NCI-H1436 (cell line): ENCODE results near the gene PDIA2.
"Not testable (repeated sequence)": the region's sequence is repeated elsewhere in the genome, so short reads cannot be mapped to it uniquely, and the experiment has no call there.

Experiments
- DNase-seq: peaks from one replicate; lab custom pipeline; 2025; lab: John Stamatoyannopoulos, UW

The PDIA2 gene

DNA sequence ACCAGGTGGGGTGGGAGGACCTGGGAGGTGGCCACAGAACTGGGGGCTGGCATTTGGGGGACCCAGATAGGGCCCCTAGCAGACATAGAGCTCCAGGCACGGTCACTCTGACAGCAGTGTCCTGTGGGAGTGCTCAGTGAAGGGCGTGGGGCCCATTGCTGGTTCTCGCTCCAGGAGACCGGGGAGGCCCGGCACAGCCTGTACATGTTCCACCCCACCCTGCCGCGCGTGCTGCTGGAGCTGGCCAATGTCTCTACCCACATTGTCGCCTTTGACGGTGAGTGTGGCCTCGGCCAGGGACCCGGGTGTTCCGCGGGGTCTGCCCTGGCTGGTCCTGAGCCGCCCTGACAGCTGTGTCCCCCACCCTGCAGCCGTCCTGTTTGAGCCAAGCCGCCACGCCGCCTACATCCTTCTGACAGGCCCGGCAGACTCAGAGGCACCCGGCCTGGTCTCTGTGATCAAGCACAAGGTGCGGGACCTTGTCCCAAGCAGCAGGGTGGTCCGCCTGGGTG, 18.5 kb upstream of the PDIA2 start:
- DNase-seq, result no peak

DNA sequence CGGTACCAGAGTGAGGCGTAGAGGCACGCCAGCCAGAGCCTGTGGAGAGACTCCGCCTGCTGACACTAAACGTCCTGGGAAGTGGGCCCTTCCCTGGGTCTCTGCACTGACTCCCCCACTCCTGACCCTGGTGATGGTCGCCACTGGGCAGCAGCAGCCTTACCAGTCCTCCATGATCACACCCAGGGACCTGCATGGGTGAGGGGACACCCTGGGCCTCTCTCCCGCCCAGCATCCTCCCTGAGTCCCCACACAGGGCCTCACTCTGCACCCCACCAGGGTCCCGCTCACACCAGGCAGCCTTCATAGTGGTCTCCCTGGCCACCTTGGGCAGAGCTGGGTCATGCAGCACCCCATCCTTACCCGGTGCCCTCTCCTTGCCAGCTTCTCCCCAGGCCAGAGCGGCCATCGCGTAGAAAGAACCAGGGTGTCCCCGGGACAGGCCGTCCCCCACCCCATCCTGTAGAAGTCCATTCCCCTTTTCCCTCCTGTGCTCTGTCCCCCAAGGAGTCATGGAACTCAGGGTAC, 17.9 kb upstream of the PDIA2 start:
- DNase-seq, result no peak

DNA sequence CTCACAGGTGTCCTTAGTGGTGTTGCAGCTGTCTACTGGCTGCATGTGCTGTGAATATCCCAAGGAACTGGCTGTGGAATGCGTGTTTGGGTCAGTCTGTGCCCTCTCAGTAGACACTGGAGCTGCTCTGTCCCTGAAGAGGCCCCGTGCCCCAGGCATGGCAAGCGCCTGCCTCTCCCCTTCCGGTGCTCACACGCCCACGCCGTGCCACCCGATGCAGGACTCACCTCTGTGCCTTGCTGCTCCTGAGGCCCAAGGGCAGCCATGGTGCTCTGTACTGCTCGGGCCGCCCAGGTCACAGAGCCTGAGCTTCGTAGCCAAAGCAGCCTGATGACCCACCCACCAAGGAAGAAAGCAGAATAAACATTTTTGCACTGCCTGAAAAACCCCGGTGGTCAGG, 17.3 kb upstream of the PDIA2 start:
- no peak for DNase-seq

DNA sequence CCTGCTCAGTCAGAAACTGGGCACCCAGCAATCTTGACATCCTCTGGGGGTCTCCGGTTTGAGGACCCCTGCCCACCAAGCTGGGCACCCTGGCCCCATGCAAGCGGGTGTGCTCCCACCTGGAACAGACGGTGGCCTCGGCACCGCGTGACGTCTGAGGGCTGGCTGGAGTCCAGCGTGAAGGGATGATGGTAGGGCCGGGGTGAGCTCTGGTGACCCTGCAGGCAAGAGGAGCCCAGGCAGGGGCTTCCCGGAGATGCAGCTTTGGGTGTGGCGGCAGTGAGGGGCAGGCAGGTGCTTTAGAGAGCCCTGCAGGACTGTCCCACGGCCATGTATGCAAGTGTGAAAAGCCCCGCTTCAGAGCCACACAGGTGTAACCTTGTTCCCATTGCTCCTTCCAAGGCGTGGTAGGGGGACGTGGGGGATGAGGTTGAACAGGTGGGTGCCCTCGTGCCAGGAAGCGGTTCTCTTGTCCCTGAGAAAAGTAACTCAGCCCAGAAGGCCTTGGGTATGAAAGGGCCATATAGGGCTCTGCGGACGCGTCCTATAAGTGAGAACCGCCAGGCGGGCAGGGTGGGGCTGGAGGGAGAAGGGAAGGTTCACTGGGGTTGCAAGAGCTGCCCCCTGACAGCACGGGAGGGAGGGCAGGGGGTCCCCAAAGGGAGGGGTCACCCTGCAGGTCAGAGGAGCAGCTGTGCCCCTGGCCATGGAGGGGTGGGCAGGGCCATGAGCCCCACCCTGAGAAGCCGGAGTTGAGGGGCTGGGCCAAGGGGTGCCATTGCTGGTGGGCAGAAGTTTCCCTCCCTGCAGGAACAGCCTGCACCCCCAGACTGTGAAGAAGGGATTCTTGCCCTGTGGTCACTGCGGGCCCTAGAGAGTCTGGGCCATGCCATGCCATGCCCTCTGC, 16.5 kb upstream of the PDIA2 start:
- DNase-seq, result no peak

DNA sequence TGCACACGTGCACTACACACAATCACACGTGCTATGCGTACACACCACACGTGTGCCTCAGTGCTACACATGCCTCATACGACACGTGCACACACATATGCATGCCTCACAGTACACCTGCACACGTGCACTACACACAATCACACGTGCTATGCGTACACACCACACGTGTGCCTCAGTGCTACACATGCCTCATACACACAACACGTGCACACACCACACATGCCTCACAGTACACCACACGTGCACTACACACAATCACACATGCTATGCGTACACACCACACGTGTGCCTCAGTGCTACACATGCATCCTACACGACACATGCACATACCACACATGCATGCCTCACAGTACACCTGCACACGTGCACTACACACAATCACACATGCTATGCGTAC, 15.4 kb upstream of the PDIA2 start:
- not testable (repeated sequence) for DNase-seq

DNA sequence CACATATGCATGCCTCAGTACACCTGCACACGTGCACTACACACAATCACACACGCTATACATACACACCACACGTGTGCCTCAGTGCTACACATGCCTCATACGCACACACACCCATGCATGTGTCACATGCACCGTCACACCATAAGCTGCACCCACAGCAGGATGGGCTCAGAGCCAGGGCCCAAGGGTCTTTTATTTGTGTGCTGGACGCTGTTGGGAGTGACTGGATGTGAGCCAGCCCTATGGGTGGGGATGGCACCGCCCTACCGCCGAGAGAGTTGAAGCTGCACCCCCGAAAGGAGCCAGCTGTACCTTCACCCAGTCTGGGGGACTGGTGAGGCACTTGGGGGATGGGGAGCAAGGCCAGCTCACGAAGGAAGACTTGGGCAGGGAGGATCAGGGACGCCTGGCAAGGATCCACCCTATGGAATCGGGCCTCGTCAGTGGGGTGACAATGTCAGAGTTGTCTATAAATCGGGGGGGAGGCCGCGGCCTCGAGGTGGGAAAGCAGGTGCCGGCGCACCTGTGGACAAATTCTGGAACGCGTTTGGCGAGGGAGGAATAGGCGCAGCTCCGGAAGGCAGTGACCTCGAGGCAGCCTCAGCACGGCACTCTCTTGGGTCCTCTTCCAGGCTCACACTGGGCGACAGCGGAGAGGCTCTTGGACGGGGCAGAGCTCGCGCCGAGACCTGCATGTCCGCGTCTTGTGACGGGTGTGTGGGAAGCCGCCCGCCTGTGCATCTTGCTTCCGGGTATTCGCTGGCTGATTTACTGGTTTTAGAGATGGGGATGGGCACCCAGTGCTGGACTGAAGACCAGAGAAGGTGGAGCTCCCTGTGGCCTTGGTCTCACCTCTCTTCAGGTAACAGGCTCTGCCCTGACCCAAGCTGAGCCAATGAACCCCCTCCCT, 14.6 kb upstream of the PDIA2 start:
- DNase-seq, result no peak

DNA sequence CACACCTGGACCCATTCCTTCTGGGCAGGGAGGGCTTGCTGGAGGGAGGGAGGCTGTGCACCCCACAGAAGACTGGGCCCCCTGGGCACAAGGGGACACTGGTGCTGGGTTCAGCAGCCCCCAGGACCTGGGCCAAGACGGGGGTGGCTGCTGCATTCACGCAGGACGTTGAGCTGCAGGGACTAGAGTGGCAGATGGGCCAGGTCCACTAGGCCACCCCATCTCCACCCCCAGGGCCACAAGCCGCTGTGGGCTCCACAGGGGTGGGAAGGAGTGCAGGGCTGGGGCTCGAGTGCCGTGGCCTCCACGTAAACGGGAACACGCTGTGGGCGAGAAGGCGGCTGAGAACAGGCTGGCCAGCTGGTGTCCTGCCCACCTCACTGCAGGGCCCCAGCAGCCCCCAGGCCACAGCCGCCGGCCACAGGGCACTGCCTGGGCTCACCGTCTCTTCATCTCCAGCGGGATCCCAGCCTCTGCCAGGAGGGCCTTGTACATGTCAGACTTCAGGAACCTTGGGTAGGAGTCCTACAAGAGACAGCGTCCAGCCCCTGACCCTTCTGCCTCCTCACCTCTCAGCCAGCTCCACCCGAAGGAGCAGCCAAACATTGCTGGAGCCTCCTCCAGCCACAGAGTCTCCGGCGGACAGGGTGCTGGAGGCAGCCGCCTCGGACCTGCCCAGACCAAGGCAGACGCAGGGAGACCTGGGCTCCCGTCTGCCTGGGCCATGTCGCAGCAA, 13.7 kb upstream of the PDIA2 start:
- no peak for DNase-seq

DNA sequence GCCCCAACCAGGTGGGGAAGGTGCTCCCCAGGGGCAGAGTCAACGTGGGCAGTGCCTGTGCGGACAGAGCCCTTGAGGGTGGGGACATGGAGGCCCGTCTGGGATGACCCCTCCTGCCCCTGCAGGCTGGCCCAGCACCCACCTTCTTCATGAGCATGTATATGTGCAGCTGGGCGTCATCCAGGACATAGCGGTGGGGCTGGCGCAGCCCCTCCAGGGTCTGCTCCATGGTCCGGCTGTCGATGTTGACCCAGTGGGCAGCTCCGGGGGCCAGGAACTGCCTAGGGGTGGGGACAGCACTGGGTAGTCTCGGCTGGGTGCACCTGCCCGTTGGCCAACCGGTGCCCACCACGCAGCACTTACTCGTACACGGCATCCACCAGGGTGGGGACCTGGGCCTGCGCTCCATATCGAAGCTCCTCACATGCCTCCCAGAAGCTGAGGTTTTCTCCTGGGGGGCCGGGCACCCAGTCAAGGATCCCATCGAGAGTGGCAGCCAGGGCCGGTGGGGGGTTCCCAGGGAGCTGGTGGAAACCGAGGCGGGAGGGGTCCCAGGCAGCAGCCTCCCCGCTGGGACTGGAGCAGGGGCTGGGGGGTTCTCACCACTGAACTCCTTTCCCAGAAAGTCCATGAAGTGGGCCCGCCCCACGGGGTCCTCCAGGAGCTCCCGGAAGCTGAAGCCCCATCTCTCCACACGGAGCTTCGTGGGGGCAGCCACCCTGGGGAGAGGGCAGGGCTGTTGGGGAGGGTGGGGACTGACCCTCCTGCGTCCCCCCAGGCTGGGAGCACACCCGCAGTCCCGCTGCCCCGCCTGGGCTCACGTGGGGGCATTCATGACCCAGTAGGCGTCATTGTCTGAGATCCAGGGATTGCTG, 12.3 kb upstream of the PDIA2 start:
- DNase-seq, result no peak

DNA sequence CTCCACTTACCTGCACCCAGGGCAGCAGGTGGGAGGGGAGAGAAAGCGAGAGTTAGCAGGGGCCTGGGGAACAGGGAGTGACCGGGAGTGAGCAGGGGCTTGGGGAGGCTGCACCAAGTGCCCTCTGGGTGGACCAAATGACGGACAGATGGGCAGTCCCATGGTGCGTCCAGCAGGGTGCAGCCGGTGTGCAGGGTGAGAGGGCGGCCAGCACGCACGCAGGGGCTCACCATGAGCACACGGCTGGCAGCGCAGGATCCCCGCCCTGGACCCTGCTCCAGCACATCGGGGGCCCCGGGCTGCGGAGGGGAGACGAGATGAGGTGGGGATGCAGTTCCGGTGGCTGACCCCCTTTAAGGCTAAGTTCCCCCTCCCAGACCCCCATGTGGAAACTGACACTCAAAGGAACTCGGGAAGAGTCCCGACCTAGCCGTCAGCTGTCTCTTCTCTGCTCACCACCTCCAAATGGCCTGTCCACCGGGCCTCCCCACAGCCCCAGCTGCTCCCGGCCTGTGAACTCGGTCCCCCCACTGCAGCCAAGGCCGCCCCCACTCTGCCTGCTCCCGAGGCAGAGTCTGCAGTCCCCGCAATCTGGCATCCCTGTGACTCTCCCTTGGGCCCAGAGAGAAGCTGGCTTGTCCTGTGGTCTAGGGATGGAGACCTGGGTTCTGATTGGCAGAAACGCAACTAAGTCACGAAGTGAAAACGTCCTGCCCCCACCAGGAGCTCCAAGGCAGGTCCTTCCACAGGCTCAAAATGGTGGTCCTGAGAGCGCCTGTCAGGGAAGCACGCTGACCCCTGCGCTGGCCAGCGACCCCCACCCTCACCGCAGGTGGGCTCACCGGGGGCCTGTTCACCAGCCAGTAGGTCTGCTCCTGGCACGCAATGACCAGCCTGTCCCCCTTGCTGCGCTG, 10.1 kb upstream of the PDIA2 start:
- no peak for DNase-seq

DNA sequence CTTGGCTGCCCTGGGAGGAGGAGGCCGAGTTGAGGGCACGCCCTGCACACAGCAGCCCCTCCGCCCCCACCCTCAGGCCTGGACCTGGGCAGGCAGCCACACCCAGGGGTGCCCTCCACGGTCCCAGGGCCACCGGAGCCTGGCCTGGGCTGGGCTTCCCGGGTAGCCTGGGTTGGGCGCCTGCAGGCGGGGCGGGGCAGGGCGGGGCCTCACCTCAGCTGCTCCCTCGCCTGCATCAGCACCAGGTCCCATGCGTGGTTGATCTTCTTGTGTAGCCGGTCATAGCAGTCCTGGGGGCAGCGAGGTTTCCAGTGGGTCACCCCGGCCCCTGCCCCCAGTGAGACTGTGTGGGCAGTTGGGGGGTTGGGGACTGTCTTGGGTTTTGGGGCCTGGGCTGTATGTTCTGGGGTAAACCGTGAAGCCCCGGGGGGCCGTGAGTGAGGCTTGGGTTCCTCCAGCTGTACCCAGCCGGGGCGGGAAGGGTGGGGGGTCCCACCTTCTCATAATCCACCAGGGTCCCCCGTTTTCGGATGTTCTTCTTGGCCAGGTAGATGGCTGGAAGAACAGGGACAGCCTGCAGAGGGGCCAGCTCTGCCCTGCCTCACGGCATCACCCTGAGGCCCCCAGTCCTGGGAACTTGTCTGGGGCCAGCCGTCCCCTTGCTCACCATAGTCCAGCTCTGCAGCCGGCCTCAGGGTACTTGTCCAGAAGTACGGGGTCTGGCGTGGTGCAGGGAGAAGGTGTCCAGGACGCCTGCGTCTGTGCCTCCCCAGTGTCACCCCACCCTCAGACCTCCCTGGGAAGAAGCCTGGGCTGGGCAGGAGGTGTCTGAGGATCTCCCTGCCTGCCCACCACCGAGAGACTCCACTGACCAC, 9.2 kb upstream of the PDIA2 start:
- no peak for DNase-seq

DNA sequence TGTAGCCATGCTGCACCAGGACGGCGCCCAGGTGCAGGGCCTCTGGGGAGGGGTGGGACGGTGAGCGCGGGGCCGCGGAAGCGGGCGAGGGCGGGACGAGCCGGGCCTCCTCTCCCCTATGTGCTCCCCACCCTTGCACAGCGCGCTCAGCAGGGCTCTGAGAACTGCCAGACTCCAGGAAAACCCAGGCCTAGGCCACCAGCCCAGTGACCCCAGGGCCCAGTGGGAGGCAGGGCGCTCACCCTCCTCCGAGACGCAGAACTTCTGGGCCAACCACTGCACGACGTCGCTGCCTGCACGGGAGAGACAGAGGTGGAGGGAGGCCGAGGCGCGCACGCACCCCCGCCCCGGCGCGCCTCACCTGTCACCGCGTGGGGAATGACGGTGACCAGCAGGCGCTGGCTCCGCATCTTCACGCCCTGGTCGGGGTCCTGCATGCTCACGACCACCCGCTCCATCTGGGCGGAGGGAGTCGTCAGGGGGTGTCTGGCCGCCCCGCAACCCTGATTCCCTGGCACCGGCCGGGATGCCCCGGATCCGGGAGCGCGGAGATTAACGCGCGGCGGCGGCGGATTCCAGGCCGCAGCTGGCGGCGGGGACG, 7.8 kb upstream of the PDIA2 start:
- no peak for DNase-seq

DNA sequence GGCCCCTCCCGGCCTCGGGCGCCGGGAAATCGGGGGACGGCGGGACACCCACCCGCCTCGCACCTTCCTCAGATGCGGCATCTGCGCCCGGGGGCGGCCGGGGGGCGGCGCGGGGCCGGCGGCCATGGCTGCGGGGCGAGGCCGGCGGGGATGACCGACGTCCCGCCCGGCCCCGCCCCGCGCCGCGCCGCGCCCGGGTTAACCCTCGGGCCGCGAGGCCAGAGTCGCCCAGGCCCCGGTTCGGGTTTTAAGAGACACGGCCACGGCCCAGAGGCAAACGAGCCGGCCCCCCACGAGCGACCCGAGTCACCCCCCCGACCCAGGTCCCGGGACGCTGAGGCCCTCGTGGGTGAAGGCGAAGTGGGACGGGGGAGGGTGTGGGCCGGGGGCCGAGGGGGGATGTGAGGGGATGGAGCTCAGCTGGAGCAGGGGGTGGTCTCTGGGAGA, 7.2 kb upstream of the PDIA2 start, which contains the start of gene RGS11:
Gene RGS11 (minus strand): TSS at position 159 of the 447 bp plus-strand sequence. CDS start 33 bp downstream, at position 126.
- DNase-seq, result no peak

DNA sequence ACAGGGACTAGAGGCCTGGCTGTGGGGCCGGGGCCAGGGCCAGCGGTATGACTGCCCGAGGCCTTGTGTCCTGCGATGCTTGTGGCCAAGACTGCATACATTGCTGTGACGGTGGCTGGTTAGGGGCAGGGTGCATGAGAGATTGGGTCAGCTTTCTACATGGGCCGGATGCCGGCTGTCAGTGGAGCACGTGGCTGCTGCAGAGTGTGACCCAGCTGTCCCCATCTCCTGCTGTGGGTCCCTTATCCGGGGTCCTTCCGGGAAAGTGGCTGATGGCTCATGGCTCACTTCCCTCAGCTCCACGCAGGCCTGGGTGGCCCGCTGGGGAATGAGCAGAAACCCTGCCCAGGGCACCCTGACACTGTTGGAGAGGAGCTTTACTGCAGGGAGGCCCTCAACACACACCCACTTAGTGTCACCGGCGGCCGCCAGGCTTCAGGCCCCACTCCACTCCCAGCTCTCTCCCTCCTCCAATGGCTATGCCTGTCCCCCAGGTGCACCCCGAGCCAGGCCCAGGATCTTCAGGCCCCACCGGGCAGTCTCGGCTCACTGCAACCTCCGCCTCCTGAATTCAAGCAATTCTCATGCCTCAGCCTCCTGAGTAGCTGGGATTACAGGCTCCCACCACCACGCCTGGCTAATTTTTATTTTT, 6.4 kb upstream of the PDIA2 start:
- no peak for DNase-seq

DNA sequence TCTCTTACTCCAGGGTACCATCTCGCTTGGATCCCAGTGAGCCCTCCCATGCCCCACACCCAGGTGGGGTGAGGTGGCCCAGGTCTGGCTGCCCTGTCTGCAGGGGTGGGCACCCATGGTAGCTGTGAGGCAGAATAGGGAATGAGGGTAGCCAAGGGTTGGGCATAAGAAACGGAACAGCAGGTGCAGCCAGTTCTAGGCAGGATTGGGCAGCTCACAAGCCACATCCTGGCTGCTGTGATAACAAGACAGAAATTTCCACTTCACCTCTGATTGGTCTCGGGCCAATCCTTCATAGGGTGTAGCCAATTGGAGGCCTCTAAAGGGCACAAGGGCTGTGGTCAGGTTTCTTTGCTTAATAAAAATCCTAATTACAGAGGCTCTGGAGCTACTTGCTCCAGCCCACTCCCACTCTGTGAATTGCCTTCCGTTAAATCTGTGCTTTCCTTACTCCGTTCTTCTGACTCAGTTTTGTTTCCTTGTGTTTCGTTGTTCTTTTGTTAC, 4.0 kb upstream of the PDIA2 start:
- DNase-seq, result peak; percentile 65

DNA sequence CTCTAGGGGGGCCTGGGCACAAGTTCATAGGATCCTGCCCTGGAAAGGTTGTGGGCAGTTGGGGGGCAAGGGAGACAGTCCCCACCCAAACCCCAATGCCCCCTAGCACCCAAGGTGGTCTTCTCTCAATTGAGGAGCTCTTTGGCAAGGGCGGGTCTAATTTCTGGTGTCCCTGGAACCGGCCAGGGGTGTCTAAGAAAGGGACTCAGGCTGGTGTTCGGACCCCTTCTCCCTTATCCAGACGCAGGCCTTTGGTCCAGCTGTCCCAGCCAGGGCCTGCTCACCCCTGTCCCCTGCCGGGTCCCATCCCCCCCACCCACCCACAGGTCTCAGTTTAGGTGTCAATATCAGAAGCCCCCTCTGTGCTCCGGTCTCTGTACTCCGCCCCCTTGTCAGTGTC, 3.4 kb upstream of the PDIA2 start:
- no peak for DNase-seq

DNA sequence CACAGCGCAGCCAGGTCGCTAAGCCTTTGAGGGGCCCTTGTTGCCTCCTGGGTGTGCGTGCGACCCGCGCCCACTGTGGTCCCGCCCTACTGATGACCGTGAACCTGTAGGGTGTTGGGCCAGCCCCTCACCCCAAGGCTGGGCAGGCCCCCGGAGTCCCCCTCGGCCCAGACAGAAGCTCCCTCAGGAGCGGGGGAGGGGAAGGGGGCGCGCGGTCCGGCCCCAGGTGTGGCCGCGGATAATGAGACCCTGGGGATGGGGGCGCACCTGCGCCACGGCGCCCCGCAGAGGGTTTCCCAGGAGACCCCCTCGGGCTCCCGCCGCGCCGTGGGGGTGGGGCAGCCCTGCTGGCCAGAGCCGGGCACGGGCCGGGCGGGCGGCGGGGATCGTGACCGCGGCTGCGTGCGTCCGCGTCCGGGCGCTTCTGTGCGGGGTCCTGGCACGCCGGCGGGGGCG, 2.9 kb upstream of the PDIA2 start:
- no peak for DNase-seq

DNA sequence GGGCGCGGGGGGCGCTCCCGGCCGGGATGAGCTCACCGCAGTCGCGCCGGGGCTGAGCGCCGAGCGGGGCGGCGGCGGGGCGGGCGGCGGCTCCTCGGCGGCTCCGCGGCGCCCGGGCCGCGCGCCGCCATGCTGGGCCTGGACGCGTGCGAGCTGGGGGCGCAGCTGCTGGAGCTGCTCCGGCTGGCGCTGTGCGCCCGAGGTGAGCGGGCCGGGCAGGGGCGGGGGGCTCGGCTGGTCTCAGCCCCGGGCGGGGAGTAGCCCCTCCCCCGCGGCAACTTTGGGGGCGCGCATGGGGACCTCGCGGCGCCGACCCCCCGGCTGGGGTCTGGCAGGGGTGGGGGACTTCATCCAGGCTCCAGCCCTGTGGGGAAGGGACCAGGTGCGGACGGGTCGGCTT, 2.4 kb upstream of the PDIA2 start, which contains the start of gene ARHGDIG:
Gene ARHGDIG (plus strand): TSS at position 40 of the 400 bp plus-strand sequence. CDS start 90 bp downstream, at position 130.
- no peak for DNase-seq
